Measurements from ENCODE around the gene CHRNB1.

The CHRNB1 gene

GRCh38 chr17:7426203-7426863 lies 18.5 kb upstream of the CHRNB1 start:
- Histone ChIP-seq H3K36me3 (ENCODE audit: control insufficient read depth, insufficient read depth, low read length) (no peaks in the 10 kb centered on the region), H3K27me3 (replicated peaks; ENCODE audit: control insufficient read depth, insufficient read depth, low read length, poor library complexity, severe bottlenecking) (no peaks in the 10 kb centered on the region), H3K4me3 (ENCODE audit: insufficient read depth, low read depth, low read length, poor library complexity, severe bottlenecking) (no peak overlapping the region), H3K9me3 (ENCODE audit: control insufficient read depth, low read length) (no peaks in the 10 kb centered on the region), H3K4me1 (ENCODE audit: control insufficient read depth, insufficient read depth, low read length, poor library complexity, severe bottlenecking) (no peaks in the 10 kb centered on the region), H3K27ac (ENCODE audit: insufficient read depth, low read length, poor library complexity, severe bottlenecking) (no peak overlapping the region)
- DNase-seq, result no peak

- no peak overlapping the region for H3K4me3 ChIP-seq (ENCODE audit: insufficient read depth, low read depth, low read length, poor library complexity, severe bottlenecking)
- no peaks in the 10 kb centered on the region for H3K4me1 ChIP-seq (ENCODE audit: control insufficient read depth, insufficient read depth, low read length, poor library complexity, severe bottlenecking)
- H3K27me3 ChIP-seq (replicated peaks; ENCODE audit: control insufficient read depth, insufficient read depth, low read length, poor library complexity, severe bottlenecking), result no peaks in the 10 kb centered on the region
Observed at GRCh38 chr17:7426896-7427489, 17.9 kb upstream of the CHRNB1 start.

GRCh38 chr17:7427549-7427948 lies 17.3 kb upstream of the CHRNB1 start:
- H3K27ac ChIP-seq (ENCODE audit: insufficient read depth, low read length, poor library complexity, severe bottlenecking), result no peak overlapping the region
- no peaks in the 10 kb centered on the region for H3K9me3 ChIP-seq (ENCODE audit: control insufficient read depth, low read length)
- H3K36me3 ChIP-seq (ENCODE audit: control insufficient read depth, insufficient read depth, low read length), result no peaks in the 10 kb centered on the region
- no peaks in the 10 kb centered on the region for H3K4me1 ChIP-seq (ENCODE audit: control insufficient read depth, insufficient read depth, low read length, poor library complexity, severe bottlenecking)
- no peaks in the 10 kb centered on the region for H3K27me3 ChIP-seq (replicated peaks; ENCODE audit: control insufficient read depth, insufficient read depth, low read length, poor library complexity, severe bottlenecking)
- H3K4me3 ChIP-seq (ENCODE audit: insufficient read depth, low read depth, low read length, poor library complexity, severe bottlenecking), result no peak overlapping the region
- DNase-seq, result no peak

More at GRCh38 chr17:7426896-7427489, 17.9 kb upstream of the CHRNB1 start:
- Histone ChIP-seq H3K36me3 (ENCODE audit: control insufficient read depth, insufficient read depth, low read length) (no peaks in the 10 kb centered on the region), H3K27ac (ENCODE audit: insufficient read depth, low read length, poor library complexity, severe bottlenecking) (no peak overlapping the region), H3K9me3 (ENCODE audit: control insufficient read depth, low read length) (no peaks in the 10 kb centered on the region)
- no peak for DNase-seq

- H3K9me3 ChIP-seq (ENCODE audit: control insufficient read depth, low read length), result no peaks in the 10 kb centered on the region
- H3K27me3 ChIP-seq (replicated peaks; ENCODE audit: control insufficient read depth, insufficient read depth, low read length, poor library complexity, severe bottlenecking), result no peaks in the 10 kb centered on the region
- no peak within 1 kb of the TSS for H3K27ac ChIP-seq (ENCODE audit: insufficient read depth, low read length, poor library complexity, severe bottlenecking)
- DNase-seq, result no peak
- no peaks in the 10 kb centered on the region for H3K4me1 ChIP-seq (ENCODE audit: control insufficient read depth, insufficient read depth, low read length, poor library complexity, severe bottlenecking)
- no peaks in the 10 kb centered on the region for H3K36me3 ChIP-seq (ENCODE audit: control insufficient read depth, insufficient read depth, low read length)
- no peak within 1 kb of the TSS for H3K4me3 ChIP-seq (ENCODE audit: insufficient read depth, low read depth, low read length, poor library complexity, severe bottlenecking)
Observed at GRCh38 chr17:7428557-7428956, 16.3 kb upstream of the CHRNB1 start, which contains the start of gene SPEM3. TSS of gene SPEM3 (plus strand) at chr17:7428857. CDS start at chr17:7428903, 46 bp downstream.

GRCh38 chr17:7429722-7430121 lies 15.1 kb upstream of the CHRNB1 start:
- no peak overlapping the region for H3K4me3 ChIP-seq (ENCODE audit: insufficient read depth, low read depth, low read length, poor library complexity, severe bottlenecking)

GRCh38 chr17:7431231-7431630 lies 13.6 kb upstream of the CHRNB1 start:
- DNase-seq, result no peak
- Histone ChIP-seq H3K4me3 (ENCODE audit: insufficient read depth, low read depth, low read length, poor library complexity, severe bottlenecking) (no peak overlapping the region), H3K27me3 (replicated peaks; ENCODE audit: control insufficient read depth, insufficient read depth, low read length, poor library complexity, severe bottlenecking) (no peaks in the 10 kb centered on the region), H3K9me3 (ENCODE audit: control insufficient read depth, low read length) (no peaks in the 10 kb centered on the region), H3K4me1 (ENCODE audit: control insufficient read depth, insufficient read depth, low read length, poor library complexity, severe bottlenecking) (peaks cover 10% of the 10 kb centered on the region), H3K27ac (ENCODE audit: insufficient read depth, low read length, poor library complexity, severe bottlenecking) (no peak overlapping the region), H3K36me3 (ENCODE audit: control insufficient read depth, insufficient read depth, low read length) (no peaks in the 10 kb centered on the region)

More at GRCh38 chr17:7429722-7430121, 15.1 kb upstream of the CHRNB1 start:
- no peak for DNase-seq
- Histone ChIP-seq H3K4me1 (ENCODE audit: control insufficient read depth, insufficient read depth, low read length, poor library complexity, severe bottlenecking) (no peaks in the 10 kb centered on the region), H3K27ac (ENCODE audit: insufficient read depth, low read length, poor library complexity, severe bottlenecking) (no peak overlapping the region), H3K36me3 (ENCODE audit: control insufficient read depth, insufficient read depth, low read length) (no peaks in the 10 kb centered on the region), H3K27me3 (replicated peaks; ENCODE audit: control insufficient read depth, insufficient read depth, low read length, poor library complexity, severe bottlenecking) (no peaks in the 10 kb centered on the region), H3K9me3 (ENCODE audit: control insufficient read depth, low read length) (no peaks in the 10 kb centered on the region)

- no peak for DNase-seq
- Histone ChIP-seq H3K27me3 (replicated peaks; ENCODE audit: control insufficient read depth, insufficient read depth, low read length, poor library complexity, severe bottlenecking) (no peaks in the 10 kb centered on the region), H3K4me3 (ENCODE audit: insufficient read depth, low read depth, low read length, poor library complexity, severe bottlenecking) (no peak overlapping the region)
Observed at GRCh38 chr17:7432296-7432695, 12.6 kb upstream of the CHRNB1 start.

GRCh38 chr17:7435676-7436555 lies 8.9 kb upstream of the CHRNB1 start:
- DNase-seq, result peak; percentile 35 to 53 (median 51)
- Histone ChIP-seq H3K36me3 (ENCODE audit: control insufficient read depth, insufficient read depth, low read length) (no peaks in the 10 kb centered on the region), H3K9me3 (ENCODE audit: control insufficient read depth, low read length) (no peaks in the 10 kb centered on the region), H3K4me1 (ENCODE audit: control insufficient read depth, insufficient read depth, low read length, poor library complexity, severe bottlenecking) (peaks cover 51% of the 10 kb centered on the region), H3K4me3 (ENCODE audit: insufficient read depth, low read depth, low read length, poor library complexity, severe bottlenecking) (peak overlapping the region; percentile 63), H3K27ac (ENCODE audit: insufficient read depth, low read length, poor library complexity, severe bottlenecking) (peak overlapping the region; percentile 82), H3K27me3 (replicated peaks; ENCODE audit: control insufficient read depth, insufficient read depth, low read length, poor library complexity, severe bottlenecking) (peaks cover 26% of the 10 kb centered on the region)

More at GRCh38 chr17:7432296-7432695, 12.6 kb upstream of the CHRNB1 start:
- Histone ChIP-seq H3K27ac (ENCODE audit: insufficient read depth, low read length, poor library complexity, severe bottlenecking) (no peak overlapping the region), H3K36me3 (ENCODE audit: control insufficient read depth, insufficient read depth, low read length) (no peaks in the 10 kb centered on the region), H3K4me1 (ENCODE audit: control insufficient read depth, insufficient read depth, low read length, poor library complexity, severe bottlenecking) (peaks cover 18% of the 10 kb centered on the region), H3K9me3 (ENCODE audit: control insufficient read depth, low read length) (no peaks in the 10 kb centered on the region)

GRCh38 chr17:7436556-7437368 lies 8.1 kb upstream of the CHRNB1 start:
- Histone ChIP-seq H3K4me3 (ENCODE audit: insufficient read depth, low read depth, low read length, poor library complexity, severe bottlenecking) (peak overlapping the region; percentile 63), H3K4me1 (ENCODE audit: control insufficient read depth, insufficient read depth, low read length, poor library complexity, severe bottlenecking) (peaks cover 52% of the 10 kb centered on the region), H3K27ac (ENCODE audit: insufficient read depth, low read length, poor library complexity, severe bottlenecking) (peak overlapping the region; percentile 82)

More at GRCh38 chr17:7436556-7437368, 8.1 kb upstream of the CHRNB1 start:
- DNase-seq, result peak; percentile 61 to 68 (median 65)
- Histone ChIP-seq H3K9me3 (ENCODE audit: control insufficient read depth, low read length) (no peaks in the 10 kb centered on the region), H3K36me3 (ENCODE audit: control insufficient read depth, insufficient read depth, low read length) (no peaks in the 10 kb centered on the region), H3K27me3 (replicated peaks; ENCODE audit: control insufficient read depth, insufficient read depth, low read length, poor library complexity, severe bottlenecking) (peaks cover 31% of the 10 kb centered on the region)
